ENCODE measurements around the gene OGFR. TPM values are rescaled to one million over a fixed set of nuclear protein-coding genes. Genes with fewer than 3 reads are reported as not detected.

Gene OGFR
- total and polyA plus RNA-seq, 2 experiments from 2014 or later: 49.9 to 83.1 TPM

GRCh38 chr20:62834967-62835730, 30.5 kb downstream of the OGFR start:
- DNase-seq (ENCODE audit: low read depth in 1 of 2, low spot score in 1 of 2): no peak
- H3K27me3 ChIP-seq: no peaks in the 10 kb centered on the region
- no peak overlapping the region for H3K4me3 ChIP-seq
- H3K27ac ChIP-seq: no peak overlapping the region
- TF ChIP-seq, protein P1, sequence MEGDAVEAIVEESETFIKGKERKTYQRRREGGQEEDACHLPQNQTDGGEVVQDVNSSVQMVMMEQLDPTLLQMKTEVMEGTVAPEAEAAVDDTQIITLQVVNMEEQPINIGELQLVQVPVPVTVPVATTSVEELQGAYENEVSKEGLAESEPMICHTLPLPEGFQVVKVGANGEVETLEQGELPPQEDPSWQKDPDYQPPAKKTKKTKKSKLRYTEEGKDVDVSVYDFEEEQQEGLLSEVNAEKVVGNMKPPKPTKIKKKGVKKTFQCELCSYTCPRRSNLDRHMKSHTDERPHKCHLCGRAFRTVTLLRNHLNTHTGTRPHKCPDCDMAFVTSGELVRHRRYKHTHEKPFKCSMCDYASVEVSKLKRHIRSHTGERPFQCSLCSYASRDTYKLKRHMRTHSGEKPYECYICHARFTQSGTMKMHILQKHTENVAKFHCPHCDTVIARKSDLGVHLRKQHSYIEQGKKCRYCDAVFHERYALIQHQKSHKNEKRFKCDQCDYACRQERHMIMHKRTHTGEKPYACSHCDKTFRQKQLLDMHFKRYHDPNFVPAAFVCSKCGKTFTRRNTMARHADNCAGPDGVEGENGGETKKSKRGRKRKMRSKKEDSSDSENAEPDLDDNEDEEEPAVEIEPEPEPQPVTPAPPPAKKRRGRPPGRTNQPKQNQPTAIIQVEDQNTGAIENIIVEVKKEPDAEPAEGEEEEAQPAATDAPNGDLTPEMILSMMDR (IDR thresholded peaks at IDR 0.05; ENCODE audit: low read depth, low read length): no peak
- H3K4me1 ChIP-seq (ENCODE audit: low read depth): no peaks in the 10 kb centered on the region
- no peaks in the 10 kb centered on the region for H3K9me3 ChIP-seq (ENCODE audit: low read depth)
- H3K36me3 ChIP-seq: no peaks in the 10 kb centered on the region

DNA sequence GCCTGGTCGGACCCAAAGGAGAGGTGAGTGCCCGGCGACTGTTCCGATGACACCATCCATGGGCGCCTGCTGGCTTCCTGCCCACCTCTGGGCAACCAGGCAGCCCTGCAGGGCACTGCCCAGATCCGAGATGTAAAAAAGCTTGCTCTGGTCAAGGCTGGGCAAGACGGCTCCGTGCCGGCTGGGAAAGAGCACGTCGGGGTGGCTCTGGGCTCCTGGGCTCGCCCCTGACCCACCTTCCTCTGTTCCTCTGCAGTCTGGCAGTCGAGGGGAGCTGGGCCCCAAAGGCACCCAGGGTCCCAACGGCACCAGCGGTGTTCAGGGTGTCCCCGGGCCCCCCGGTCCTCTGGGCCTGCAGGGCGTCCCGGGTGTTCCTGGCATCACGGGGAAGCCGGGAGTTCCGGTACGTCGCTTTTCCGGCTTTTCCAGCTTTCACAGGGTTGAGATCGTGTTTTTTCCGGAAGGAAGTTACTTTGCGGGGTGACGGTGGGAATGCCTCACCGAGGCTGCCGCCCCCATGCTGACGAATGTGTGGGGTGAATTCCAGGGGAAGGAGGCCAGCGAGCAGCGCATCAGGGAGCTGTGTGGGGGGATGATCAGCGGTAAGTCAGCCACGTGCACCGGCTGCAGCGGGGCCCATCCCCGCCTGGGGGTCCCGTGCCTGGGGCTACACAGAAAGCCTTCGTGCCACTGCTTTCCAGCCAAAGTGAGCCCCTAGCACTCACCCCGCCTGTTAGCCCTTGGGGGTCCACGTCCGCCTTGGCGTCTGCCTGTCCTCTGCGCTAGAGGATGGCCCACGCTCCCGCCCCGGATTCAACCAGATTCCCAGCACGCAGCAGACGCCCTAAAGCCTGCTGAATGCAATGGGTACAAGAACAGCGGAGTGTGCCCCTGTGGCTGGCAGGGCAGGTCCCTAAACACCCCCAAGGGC, 31.6 kb downstream of the OGFR start:
- Histone ChIP-seq H3K27ac (no peak overlapping the region), H3K4me1 (ENCODE audit: low read depth) (no peaks in the 10 kb centered on the region), H3K27me3 (no peaks in the 10 kb centered on the region), H3K9me3 (ENCODE audit: low read depth) (no peaks in the 10 kb centered on the region), H3K36me3 (no peaks in the 10 kb centered on the region), H3K4me3 (no peak overlapping the region)
- no peak for DNase-seq (ENCODE audit: low read depth in 1 of 2, low spot score in 1 of 2)
- TF ChIP-seq, protein P1 (IDR thresholded peaks at IDR 0.05; ENCODE audit: low read depth, low read length): no peak

DNA sequence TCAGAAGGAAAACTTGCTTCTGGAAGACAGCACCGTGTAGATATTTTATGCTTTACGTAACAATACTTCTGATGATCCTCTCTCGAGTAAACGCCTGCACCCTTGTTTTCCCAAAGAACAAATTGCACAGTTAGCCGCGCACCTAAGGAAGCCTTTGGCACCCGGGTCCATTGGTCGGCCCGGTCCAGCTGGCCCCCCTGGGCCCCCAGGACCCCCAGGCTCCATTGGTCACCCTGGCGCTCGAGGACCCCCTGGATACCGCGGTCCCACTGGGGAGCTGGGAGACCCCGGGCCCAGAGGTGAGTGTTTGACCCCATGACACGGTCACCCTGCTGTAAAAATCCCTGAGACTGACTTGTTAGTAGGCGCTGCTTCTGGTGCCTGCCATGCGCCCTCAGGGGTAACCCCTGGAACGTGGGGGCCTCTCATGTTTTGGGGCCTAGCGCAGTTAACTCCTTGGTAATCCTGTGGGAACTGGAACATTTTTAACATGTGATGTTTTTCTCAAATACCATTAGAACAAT, 32.4 kb downstream of the OGFR start:
- Histone ChIP-seq H3K27me3 (no peaks in the 10 kb centered on the region), H3K4me3 (no peak overlapping the region), H3K36me3 (no peaks in the 10 kb centered on the region), H3K27ac (no peak overlapping the region), H3K9me3 (ENCODE audit: low read depth) (no peaks in the 10 kb centered on the region), H3K4me1 (ENCODE audit: low read depth) (no peaks in the 10 kb centered on the region)
- TF ChIP-seq, protein P1 (IDR thresholded peaks at IDR 0.05; ENCODE audit: low read depth, low read length): no peak
- DNase-seq (ENCODE audit: low read depth in 1 of 2, low spot score in 1 of 2): no peak

DNA sequence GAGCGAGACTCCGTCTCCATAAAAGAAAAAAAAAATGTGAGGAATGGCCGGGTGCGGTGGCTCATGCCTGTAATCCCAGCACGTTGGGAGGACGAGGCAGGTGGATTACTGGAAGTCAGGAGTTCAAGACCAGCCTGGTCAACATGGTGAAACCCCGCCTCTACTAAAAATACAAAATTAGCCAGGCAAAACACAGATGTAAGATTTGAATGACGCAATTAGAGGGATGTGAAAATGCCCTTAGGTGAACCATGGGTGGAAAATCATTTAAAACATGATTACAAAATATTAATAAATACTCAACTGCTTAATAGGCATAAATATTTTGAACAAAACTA, 33.1 kb downstream of the OGFR start:
- Histone ChIP-seq H3K4me3 (no peak overlapping the region), H3K4me1 (ENCODE audit: low read depth) (no peaks in the 10 kb centered on the region), H3K9me3 (ENCODE audit: low read depth) (no peaks in the 10 kb centered on the region), H3K27me3 (no peaks in the 10 kb centered on the region), H3K27ac (no peak overlapping the region), H3K36me3 (no peaks in the 10 kb centered on the region)
- TF ChIP-seq, protein P1 (IDR thresholded peaks at IDR 0.05; ENCODE audit: low read depth, low read length): no peak
- no peak for DNase-seq (ENCODE audit: low read depth in 1 of 2, low spot score in 1 of 2)

GRCh38 chr20:62838128-62838891, 33.7 kb downstream of the OGFR start:
- TF ChIP-seq, protein P1 (IDR thresholded peaks at IDR 0.05; ENCODE audit: low read depth, low read length): no peak

More at GRCh38 chr20:62838128-62838891, 33.7 kb downstream of the OGFR start:
- Histone ChIP-seq H3K9me3 (ENCODE audit: low read depth) (no peaks in the 10 kb centered on the region), H3K36me3 (no peaks in the 10 kb centered on the region), H3K4me3 (no peak overlapping the region), H3K4me1 (ENCODE audit: low read depth) (no peaks in the 10 kb centered on the region), H3K27ac (no peak overlapping the region), H3K27me3 (no peaks in the 10 kb centered on the region)
- no peak for DNase-seq (ENCODE audit: low read depth in 1 of 2, low spot score in 1 of 2)
